Esophagus squamous epithelium (tissue), 4 donors: ENCODE data around the gene OGFOD3.

ENCODE experiments used
- CTCF ChIP-seq, 6 experiments: fragments of 450-650 bp in 4 of 6; fragments of 200-600 bp in 2 of 6; sonication (generic) in 2 of 6; IDR thresholded peaks; one replicate each; pipeline ENCODE4 v1.5.1; 2016 to 2019; ENCODE audit warnings: antibody characterized with exemption in 6 of 6, mild to moderate bottlenecking in 4 of 6, moderate library complexity in 4 of 6
- POLR2A ChIP-seq, 4 donors: fragments of 450-650 bp; IDR thresholded peaks; one replicate each; pipeline ENCODE4 v1.6.1; 2017; ENCODE audit warnings: antibody characterized with exemption in 4 of 4, mild to moderate bottlenecking in 4 of 4, moderate library complexity in 3 of 4

- TF ChIP-seq CTCF (IDR thresholded peaks at IDR 0.05), result no peak
- TF ChIP-seq POLR2A (IDR thresholded peaks at IDR 0.05), result no peak
These were observed 26.6 kb upstream of the OGFOD3 start for GRCh38 chr17:82444941-82445521.
